Ovary (tissue), 9 donors: ENCODE data around the gene FASTK. TPM values are rescaled to one million over a fixed set of nuclear protein-coding genes. Genes with fewer than 3 reads are reported as not detected.

Source experiments
- DNase-seq, 5 donors: peaks; one replicate each; pipeline ENCODE4 v3.0.0-alpha.2; 2019 to 2020
- H3K27ac ChIP-seq, 2 donors: fragments of 200-600 bp; one replicate each; pipeline versions ENCODE4 v1.5.1 to v1.8.0; 2019 to 2022
- H3K27me3 ChIP-seq: fragments of 200-600 bp; one replicate; pipeline ENCODE4 v1.8.0; 2022
- H3K36me3 ChIP-seq: fragments of 200-600 bp; sonication (generic); one replicate; pipeline ENCODE4 v1.5.1; 2019
- H3K4me1 ChIP-seq: one replicate; pipeline ENCODE4 v1.8.1; 2013; ENCODE audit warnings: mild to moderate bottlenecking, moderate library complexity; ENCODE audit not compliant: insufficient read depth
- H3K4me3 ChIP-seq: fragments of 200-600 bp; sonication (generic); one replicate; pipeline ENCODE4 v1.5.1; 2017
- H3K9me3 ChIP-seq, 2 donors: fragments of 200-600 bp in 1 of 2; sonication (generic) in 1 of 2; one replicate each; pipeline versions ENCODE4 v1.5.1 to v1.8.1; 2013 to 2019; ENCODE audit warnings: mild to moderate bottlenecking in 1 of 2, moderate library complexity in 1 of 2
- EP300 ChIP-seq: sonication (generic); formaldehyde crosslinking; IDR thresholded peaks from one replicate; pipeline ENCODE4 v1.6.1; 2017; ENCODE audit warnings: antibody characterized with exemption
- POLR2A ChIP-seq: fragments of 450-650 bp; IDR thresholded peaks from one replicate; pipeline ENCODE4 v1.6.1; 2017; ENCODE audit warnings: antibody characterized with exemption, mild to moderate bottlenecking, moderate library complexity
- WGBS, 3 donors: extraction: QIAGEN DNeasy Blood & Tissue Kit in 1 of 3; methylation state at CpG; one replicate each; pipeline versions ENCODE4 v1.1.5 to v1.1.7; 2013 to 2017; 5-methylcytosine and 5-hydroxymethylcytosine counted together
- intact Hi-C, 4 donors: fragments of 100-400 bp; cut with DNase I; formaldehyde crosslinking; loops; one replicate each; pipeline versions ENCODE4 v1.11.0 to v1.15.1; 2022 to 2023
- polyA plus RNA-seq, 2 donors: library from polyadenylated mRNA; stranded (reverse); fragments of 200-250 nt in 1 of 2; fragments of 350-450 nt in 1 of 2; fragmentation: Illumina TruSeq in 1 of 2; extraction: RNeasy Lipid Tissue Mini Kit (QIAGEN cat#74804) in 1 of 2; gene quantifications; one replicate each; pipeline ENCODE4 v1.2.3, GENCODE V29; 2013 to 2014
- total RNA-seq, 7 donors: library from RNA; depleted of rRNA in 2 of 7; stranded (reverse); fragments of >200 nt in 2 of 7; fragmentation: NEBNext Ultra II Directional in 3 of 7; extraction: Animal tissue kit (Norgen Biotek cat#: 25700) in 3 of 7; gene quantifications; one replicate each; pipeline versions ENCODE4 v1.1.0 to v1.2.4, GENCODE V29; 2016 to 2023
- TF ChIP-seq, protein P1 (sequence below), 3 donors: fragments of 450-650 bp in 2 of 3; fragments of 200-600 bp in 1 of 3; IDR thresholded peaks; one replicate each; pipeline versions ENCODE4 v1.5.1 to v1.8.0; 2016 to 2022; ENCODE audit warnings: antibody characterized with exemption in 3 of 3, mild to moderate bottlenecking in 1 of 3
- donor health status: DM: no; HTN: no; CAD: no; lungs with moderate emphysema.
- donor health status: DM: no; HTN: no; CAD: no.
- donor health status: Bipolar disorder and iron deficiency.
- donor health status: DM: yes; HTN: yes; CAD: no.
- donor health status: DM: no; HTN: no; CAD: no.
- donor health status: DM: yes; HTN: yes; CAD: no.

FASTK gene
- total and polyA plus RNA-seq, 9 donors, result 5.4 to 95.2 (median 75.8) TPM

GRCh38 chr7:151116603-151117440 is 36.2 kb upstream of the FASTK start:
- no peak for TF ChIP-seq POLR2A
- TF ChIP-seq, protein P1, sequence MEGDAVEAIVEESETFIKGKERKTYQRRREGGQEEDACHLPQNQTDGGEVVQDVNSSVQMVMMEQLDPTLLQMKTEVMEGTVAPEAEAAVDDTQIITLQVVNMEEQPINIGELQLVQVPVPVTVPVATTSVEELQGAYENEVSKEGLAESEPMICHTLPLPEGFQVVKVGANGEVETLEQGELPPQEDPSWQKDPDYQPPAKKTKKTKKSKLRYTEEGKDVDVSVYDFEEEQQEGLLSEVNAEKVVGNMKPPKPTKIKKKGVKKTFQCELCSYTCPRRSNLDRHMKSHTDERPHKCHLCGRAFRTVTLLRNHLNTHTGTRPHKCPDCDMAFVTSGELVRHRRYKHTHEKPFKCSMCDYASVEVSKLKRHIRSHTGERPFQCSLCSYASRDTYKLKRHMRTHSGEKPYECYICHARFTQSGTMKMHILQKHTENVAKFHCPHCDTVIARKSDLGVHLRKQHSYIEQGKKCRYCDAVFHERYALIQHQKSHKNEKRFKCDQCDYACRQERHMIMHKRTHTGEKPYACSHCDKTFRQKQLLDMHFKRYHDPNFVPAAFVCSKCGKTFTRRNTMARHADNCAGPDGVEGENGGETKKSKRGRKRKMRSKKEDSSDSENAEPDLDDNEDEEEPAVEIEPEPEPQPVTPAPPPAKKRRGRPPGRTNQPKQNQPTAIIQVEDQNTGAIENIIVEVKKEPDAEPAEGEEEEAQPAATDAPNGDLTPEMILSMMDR (IDR thresholded peaks at IDR 0.05), result no peak
- no peak for TF ChIP-seq EP300
- peaks cover 3% of the 10 kb centered on the region for H3K4me1 ChIP-seq
- H3K27ac ChIP-seq, result no peak overlapping the region
- intact Hi-C loops, result loop anchor here in 2 of 4 donors (10.0 kb wide), 1 partner anchor 102 kb away; no protein-coding TSS in a partner anchor
- H3K4me3 ChIP-seq, result no peak overlapping the region
- H3K9me3 ChIP-seq, result no peaks in the 10 kb centered on the region
- H3K27me3 ChIP-seq, result no peaks in the 10 kb centered on the region
- no peak for DNase-seq
- H3K36me3 ChIP-seq, result no peaks in the 10 kb centered on the region
- WGBS, 3 donors, result 91 to 92% (median 92%) methylated on average over 27 of the region's 27 CpGs

DNA sequence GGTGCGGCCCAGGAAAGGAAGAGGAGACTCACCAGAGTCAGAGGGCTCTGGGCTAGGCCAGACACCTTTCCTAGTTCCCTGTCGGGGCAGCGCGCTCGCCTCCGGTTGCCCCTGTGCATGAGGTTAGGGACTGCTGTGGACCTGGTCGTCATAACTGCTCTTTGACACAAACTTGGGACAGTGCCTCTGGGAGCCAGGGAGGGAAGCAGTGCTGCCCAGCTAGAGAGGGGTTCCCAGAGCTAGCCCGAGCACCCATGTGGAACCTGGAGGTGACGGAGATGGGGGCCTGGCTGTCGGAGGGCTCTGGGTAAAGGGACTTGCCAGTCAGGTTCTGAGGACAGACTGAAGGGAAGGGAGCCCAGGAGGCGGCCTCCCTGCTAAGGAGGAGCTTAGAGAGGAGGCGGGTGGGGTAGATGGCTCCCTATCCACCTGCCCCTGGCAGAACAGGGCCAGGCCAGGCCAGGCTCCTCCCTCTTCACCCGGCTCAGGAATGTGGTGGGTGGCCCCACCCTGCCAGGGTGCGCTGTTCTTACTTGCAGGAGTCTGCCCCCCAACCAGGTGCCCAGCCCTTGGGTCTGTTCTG is 35.3 kb upstream of the FASTK start:
- Histone ChIP-seq H3K36me3 (no peaks in the 10 kb centered on the region), H3K27me3 (no peaks in the 10 kb centered on the region), H3K27ac (no peak overlapping the region), H3K4me1 (peaks cover 3% of the 10 kb centered on the region), H3K9me3 (no peaks in the 10 kb centered on the region), H3K4me3 (no peak overlapping the region)
- intact Hi-C loops, result loop anchor here in 2 of 4 donors (10.0 kb wide), 1 partner anchor 101 kb away; no protein-coding TSS in a partner anchor
- TF ChIP-seq, protein P1 (IDR thresholded peaks at IDR 0.05), result no peak
- no peak for TF ChIP-seq EP300
- TF ChIP-seq POLR2A, result no peak
- WGBS, 3 donors, result 84 to 87% (median 85%) methylated on average over 14 of the region's 14 CpGs
- no peak for DNase-seq

- no peak overlapping the region for H3K27ac ChIP-seq
- DNase-seq, result no peak
- no peak overlapping the region for H3K4me3 ChIP-seq
- H3K9me3 ChIP-seq, result no peaks in the 10 kb centered on the region
- intact Hi-C loops, result loop anchor here in 2 of 4 donors (10.0 kb wide), 1 partner anchor 100 kb away; no protein-coding TSS in a partner anchor
- H3K4me1 ChIP-seq, result peaks cover 3% of the 10 kb centered on the region
- H3K27me3 ChIP-seq, result no peaks in the 10 kb centered on the region
- WGBS, 3 donors, result 10 to 22% (median 14%) methylated on average over 42 to 114 of the region's 114 CpGs
- TF ChIP-seq POLR2A (no peak), EP300 (no peak)
- TF ChIP-seq, protein P1 (IDR thresholded peaks at IDR 0.05), result no peak
- H3K36me3 ChIP-seq, result no peaks in the 10 kb centered on the region
These were observed 34.7 kb upstream of the FASTK start for GRCh38 chr7:151115121-151115835.
